ENCODE measurements around the gene CASQ2. TPM values are rescaled to one million over a fixed set of nuclear protein-coding genes. Genes with fewer than 3 reads are reported as not detected.

CASQ2 gene
- total RNA-seq, 4 donors from 2014 or later: 1.1 to 3.9 (median 1.5) TPM

- WGBS, 2 donors: 84 to 94% methylated on average over 4 of the region's 4 CpGs
- H3K4me1 ChIP-seq: peaks cover 6 to 10% of the 10 kb centered on the region in 2 donors
- intact Hi-C loops (cut with DNase I): no loop called here
- H3K36me3 ChIP-seq: no peaks in the 10 kb centered on the region
- DNase-seq: no peak
- no peak overlapping the region for H3K4me3 ChIP-seq (replicated peaks in 1 of 3)
- H3K9me3 ChIP-seq: no peaks in the 10 kb centered on the region
- TF ChIP-seq CTCF (IDR thresholded peaks at IDR 0.05): no peak
- no peak for TF ChIP-seq POLR2A (IDR thresholded peaks at IDR 0.05)
- no peaks in the 10 kb centered on the region for H3K27me3 ChIP-seq
- no peak overlapping the region for H3K27ac ChIP-seq
Observed at GRCh38 chr1:115655916-115656315, 112.6 kb downstream of the CASQ2 start.

GRCh38 chr1:115655306-115655663 lies 113.2 kb downstream of the CASQ2 start:
- Histone ChIP-seq H3K4me1 (peaks cover 8 to 14% of the 10 kb centered on the region in 2 donors), H3K36me3 (no peaks in the 10 kb centered on the region), H3K9me3 (no peaks in the 10 kb centered on the region), H3K4me3 (replicated peaks in 1 of 3) (no peak overlapping the region), H3K27ac (no peak overlapping the region), H3K27me3 (no peaks in the 10 kb centered on the region)
- WGBS, 2 donors: 70 to 76% methylated on average over 7 of the region's 7 CpGs
- TF ChIP-seq POLR2A (IDR thresholded peaks at IDR 0.05) (no peak), CTCF (IDR thresholded peaks at IDR 0.05) (no peak)
- DNase-seq: no peak
- intact Hi-C loops (cut with DNase I): no loop called here

GRCh38 chr1:115654663-115655305 lies 113.7 kb downstream of the CASQ2 start:
- 70 to 75% methylated on average over 14 of the region's 14 CpGs for WGBS, 2 donors
- H3K4me3 ChIP-seq (replicated peaks in 1 of 3): no peak overlapping the region
- peaks cover 13 to 19% of the 10 kb centered on the region in 2 donors for H3K4me1 ChIP-seq
- TF ChIP-seq CTCF (IDR thresholded peaks at IDR 0.05) (no peak), POLR2A (IDR thresholded peaks at IDR 0.05) (no peak)
- H3K27me3 ChIP-seq: no peaks in the 10 kb centered on the region
- no peak for DNase-seq
- intact Hi-C loops (cut with DNase I): no loop called here
- H3K9me3 ChIP-seq: no peaks in the 10 kb centered on the region
- no peaks in the 10 kb centered on the region for H3K36me3 ChIP-seq
- H3K27ac ChIP-seq: no peak overlapping the region

GRCh38 chr1:115654125-115654524 lies 114.4 kb downstream of the CASQ2 start:
- DNase-seq: no peak
- Histone ChIP-seq H3K9me3 (no peaks in the 10 kb centered on the region), H3K4me1 (peaks cover 15 to 21% of the 10 kb centered on the region in 2 donors), H3K36me3 (no peaks in the 10 kb centered on the region), H3K27me3 (no peaks in the 10 kb centered on the region), H3K4me3 (replicated peaks in 1 of 3) (no peak overlapping the region), H3K27ac (no peak overlapping the region)
- WGBS, 2 donors: 94 to 95% methylated on average over 3 of the region's 3 CpGs
- TF ChIP-seq CTCF (IDR thresholded peaks at IDR 0.05) (no peak), POLR2A (IDR thresholded peaks at IDR 0.05) (no peak)
- intact Hi-C loops (cut with DNase I): no loop called here

GRCh38 chr1:115652236-115652788 lies 116.2 kb downstream of the CASQ2 start:
- Histone ChIP-seq H3K27ac (no peak overlapping the region), H3K36me3 (no peaks in the 10 kb centered on the region), H3K9me3 (no peaks in the 10 kb centered on the region), H3K4me1 (peaks cover 15 to 19% of the 10 kb centered on the region in 2 donors), H3K4me3 (replicated peaks in 1 of 3) (no peak overlapping the region), H3K27me3 (no peaks in the 10 kb centered on the region)
- 95 to 98% methylated on average over 2 of the region's 2 CpGs for WGBS, 2 donors
- intact Hi-C loops (cut with DNase I): no loop called here
- no peak for DNase-seq
- TF ChIP-seq POLR2A (IDR thresholded peaks at IDR 0.05) (no peak), CTCF (IDR thresholded peaks at IDR 0.05) (no peak)
